SK-N-MC (cell line): ENCODE data around the gene FGD5.

Source experiments
- EZH2 ChIP-seq: fragments of 200-600 bp; sonication (generic); IDR thresholded peaks from one replicate; pipeline ENCODE4 v1.6.1; 2017; ENCODE audit warnings: antibody characterized with exemption
- POLR2AphosphoS5 ChIP-seq: IDR thresholded peaks from 2 replicates; pipeline ENCODE4 v1.6.1; 2012; ENCODE audit warnings: mild to moderate bottlenecking, low read depth, low read length, borderline replicate concordance

- no peak for TF ChIP-seq POLR2AphosphoS5
- TF ChIP-seq EZH2, result no peak
These were observed 10.1 kb upstream of the FGD5 start for GRCh38 chr3:14808502-14809266.
